HCT116 (cell line): ENCODE data around the gene SLC1A3. TPM values are rescaled to one million over a fixed set of nuclear protein-coding genes. Genes with fewer than 3 reads are reported as not detected.

Source experiments
- ATAC-seq: fragments of 200-7000 bp; cut with Tn5 transposase; 2 replicates; pipeline ENCODE4 v1.9.1; 2020; ENCODE audit warnings: mild to moderate bottlenecking, moderate library complexity
- BruUV-seq: library from RNA; stranded (reverse); fragments of 400-500 nt; replicated peaks from 2 replicates; lab custom pipeline; 2021; lab: Mats Ljungman, UMichigan
- CTCF ChIA-PET: fragments of 300-600 bp; sonication (Branson Sonifier 250); formaldehyde crosslinking; loops from one replicate; lab custom pipeline; 2021; ENCODE audit warnings: antibody characterized with exemption; lab: Charles Lee
- POLR2A ChIA-PET: fragments of 300-600, 350-600 bp; sonication (Branson Sonifier 250); formaldehyde crosslinking; loops from one replicate; lab custom pipeline; 2021; ENCODE audit warnings: antibody characterized with exemption; lab: Charles Lee
- RAD21 ChIA-PET, 2 experiments: fragments of 300-600 bp; sonication (Branson Sonifier 250); formaldehyde crosslinking; loops; one replicate each; lab custom pipeline; 2023; ENCODE audit warnings: low total read pairs in 2 of 2; ENCODE audit not compliant: uncharacterized antibody in 2 of 2, unreplicated experiment in 2 of 2, low non-redundant PET in 1 of 2; lab: Charles Lee
- DNase-seq: peaks from one replicate; pipeline ENCODE4 v3.0.0-alpha.2; 2010; ENCODE audit warnings: low read depth, low spot score
- H2AFZ ChIP-seq: fragments of 200-600 bp; shearing (Covaris generic), sonication (generic); 2 replicates; pipeline ENCODE4 v1.6.1; 2017; ENCODE audit warnings: low read depth, mixed run types, mixed read lengths, antibody characterized with exemption, low read length; ENCODE audit not compliant: poor library complexity, severe bottlenecking
- H3K27ac ChIP-seq: 2 replicates; pipeline ENCODE4 v1.5.1; 2012; ENCODE audit warnings: low read depth, low read length
- H3K27me3 ChIP-seq: fragments of 200-600 bp; sonication (generic); 2 replicates; pipeline ENCODE4 v1.6.1; 2016; ENCODE audit warnings: mixed run types, low read length, mixed read lengths; ENCODE audit not compliant: insufficient read depth
- H3K36me3 ChIP-seq, 2 experiments: fragments of 200-500 bp in 1 of 2; fragments of 200-600 bp in 1 of 2; sonication (Bioruptor generic) in 1 of 2; sonication (generic) in 1 of 2; 2 replicates each; pipeline versions ENCODE4 v1.5.1 to v1.6.1; 2014 to 2016; ENCODE audit warnings: low read length in 2 of 2, inconsistent platforms in 1 of 2, mixed read lengths in 1 of 2, mixed run types in 1 of 2; ENCODE audit not compliant: insufficient read depth in 2 of 2, control insufficient read depth in 1 of 2
- H3K4me1 ChIP-seq, 2 experiments: fragments of 200-600 bp in 1 of 2; sonication (generic) in 1 of 2; 2 replicates each; pipeline versions ENCODE4 v1.5.1 to v1.6.1; 2012 to 2017; ENCODE audit warnings: low read length in 2 of 2, inconsistent platforms in 1 of 2, mild to moderate bottlenecking in 1 of 2, mixed read lengths in 1 of 2, mixed run types in 1 of 2, moderate library complexity in 1 of 2; ENCODE audit not compliant: insufficient read depth in 2 of 2, control insufficient read depth in 1 of 2
- H3K4me2 ChIP-seq: fragments of 200-600 bp; sonication (generic); 2 replicates; pipeline ENCODE4 v1.6.1; 2017; ENCODE audit warnings: mixed run types, low read length, mixed read lengths
- H3K4me3 ChIP-seq, 2 experiments: fragments of 200-600 bp in 1 of 2; sonication (generic) in 1 of 2; replicated peaks in 1 of 2; 2 replicates each; pipeline ENCODE4 v1.5.1; 2011 to 2016; ENCODE audit warnings: low read length in 2 of 2, control low read depth in 1 of 2, low read depth in 1 of 2, mild to moderate bottlenecking in 1 of 2, mixed read lengths in 1 of 2, mixed run types in 1 of 2
- H3K79me2 ChIP-seq: fragments of 200-600 bp; sonication (generic); 2 replicates; pipeline ENCODE4 v1.6.1; 2017; ENCODE audit warnings: mild to moderate bottlenecking, mixed run types, low read length, moderate library complexity, mixed read lengths; ENCODE audit not compliant: insufficient read depth
- H3K9ac ChIP-seq: fragments of 200-600 bp; sonication (generic); 2 replicates; pipeline ENCODE4 v1.6.1; 2016; ENCODE audit warnings: low read length, mixed read lengths
- H3K9me2 ChIP-seq: fragments of 200-600 bp; sonication (generic), shearing (Covaris generic); 2 replicates; pipeline ENCODE4 v1.6.1; 2017; ENCODE audit warnings: mixed run types, mild to moderate bottlenecking, moderate library complexity; ENCODE audit not compliant: insufficient read depth
- H3K9me3 ChIP-seq, 2 experiments: fragments of 200-500 bp in 1 of 2; fragments of 200-600 bp in 1 of 2; sonication (Bioruptor generic) in 1 of 2; sonication (generic) in 1 of 2; 2 replicates each; pipeline ENCODE4 v1.6.1; 2014 to 2017; ENCODE audit warnings: low read length in 2 of 2, mixed read lengths in 2 of 2, inconsistent platforms in 1 of 2, low read depth in 1 of 2, mild to moderate bottlenecking in 1 of 2, mixed run types in 1 of 2, moderate library complexity in 1 of 2; ENCODE audit not compliant: control insufficient read depth in 1 of 2, insufficient read depth in 1 of 2
- H4K20me1 ChIP-seq: fragments of 200-600 bp; sonication (generic), shearing (Covaris generic); 2 replicates; pipeline ENCODE4 v1.6.1; 2017; ENCODE audit warnings: mixed run types, mild to moderate bottlenecking, moderate library complexity; ENCODE audit not compliant: insufficient read depth
- CBX3 ChIP-seq: IDR thresholded peaks from 2 replicates; pipeline ENCODE4 v1.6.1; 2012; ENCODE audit warnings: low read depth
- EGR1 ChIP-seq: IDR thresholded peaks from 2 replicates; pipeline ENCODE4 v1.6.1; 2012; ENCODE audit warnings: low read depth
- EZH2 ChIP-seq: fragments of 200-600 bp; sonication (generic); IDR thresholded peaks from 2 replicates; pipeline ENCODE4 v1.6.1; 2017; ENCODE audit warnings: antibody characterized with exemption, mixed run types
- intact Hi-C: fragments of 100-400 bp; cut with micrococcal nuclease; formaldehyde crosslinking; loops from 2 replicates; pipeline ENCODE4 v1.10.0; 2022
- total RNA-seq: library from RNA; stranded (reverse); gene quantifications from one replicate; pipeline ENCODE4 v1.2.1, GENCODE V29; 2021; ENCODE audit not compliant: unreplicated experiment
- TF ChIP-seq, protein P1 (sequence below): IDR thresholded peaks from 2 replicates; pipeline ENCODE4 v1.6.1; 2011; ENCODE audit warnings: mild to moderate bottlenecking, low read length, moderate library complexity; ENCODE audit not compliant: insufficient replicate concordance; ENCODE audit errors: extremely low read depth

Gene SLC1A3
- total RNA-seq, 1 experiment from 2014 or later = 12.9 TPM

GRCh38 chr5:36607114-36607571, 737 bp downstream of the SLC1A3 start:
- Histone ChIP-seq H3K9me3 (no peaks in the 10 kb centered on the region), H3K9ac (peak overlapping the region; percentile 67), H3K9me2 (no peaks in the 10 kb centered on the region), H3K4me3 (peak overlapping the region; percentile 69), H3K79me2 (peaks cover 11% of the 10 kb centered on the region; the same call in 1 of the 2 replicates)
- intact Hi-C loops = loop anchor here (2.0 to 10.0 kb wide), 2 partner anchors 84 to 362 kb away; partner anchors contain the start of gene NADK2
- CTCF ChIA-PET = interaction anchor here (1.0 kb wide), 1 partner anchor 83 kb away, joined by 4 read pairs; no protein-coding TSS in a partner anchor
- POLR2A ChIA-PET = interaction anchor here (0.8 to 0.9 kb wide), 2 partner anchors 11 to 83 kb away, joined by 3 read pairs; no protein-coding TSS in a partner anchor
- TF ChIP-seq EGR1 = no peak
- 0 out of 2 replicates have a peak, but pooled peaks have one; percentile 49 for TF ChIP-seq CBX3
- TF ChIP-seq, all 23 proteins: peak for 1
- H3K36me3 ChIP-seq = no peaks in the 10 kb centered on the region
- peak overlapping the region; percentile 81 for H3K4me2 ChIP-seq
- RAD21 ChIA-PET = no interaction called here
- no TSS peak for BruUV-seq
- H3K4me1 ChIP-seq = peaks cover 8 to 27% of the 10 kb centered on the region in 2 experiments; a peak in 3 of 4 replicates
- peaks cover 3% of the 10 kb centered on the region; the same call in 1 of the 2 replicates for H3K27me3 ChIP-seq
- DNase-seq (peak; percentile 33), ATAC-seq (peak; percentile 67)
- no peaks in the 10 kb centered on the region for H4K20me1 ChIP-seq
- H3K27ac ChIP-seq = peak overlapping the region; percentile 67; the same call in 1 of the 2 replicates
- peak overlapping the region; percentile 99 for H2AFZ ChIP-seq

GRCh38 chr5:36607838-36608783, 1.7 kb downstream of the SLC1A3 start:
- BruUV-seq = no TSS peak
- Histone ChIP-seq H4K20me1 (no peaks in the 10 kb centered on the region), H3K9me2 (no peaks in the 10 kb centered on the region), H2AFZ (no peak overlapping the region), H3K9ac (no peak overlapping the region), H3K27ac (no peak overlapping the region), H3K4me2 (peak overlapping the region; percentile 81), H3K9me3 (no peaks in the 10 kb centered on the region), H3K27me3 (peaks cover 3% of the 10 kb centered on the region; the same call in 1 of the 2 replicates), H3K79me2 (peaks cover 11% of the 10 kb centered on the region; the same call in 1 of the 2 replicates), H3K4me3 (peak overlapping the region; percentile 69; a peak in 3 of 4 replicates), H3K36me3 (no peaks in the 10 kb centered on the region), H3K4me1 (peaks cover 8 to 24% of the 10 kb centered on the region in 2 experiments; a peak in 3 of 4 replicates)
- POLR2A ChIA-PET = interaction anchor here (0.9 kb wide), 1 partner anchor 82 kb away, joined by 3 read pairs; no protein-coding TSS in a partner anchor
- DNase-seq (no peak), ATAC-seq (no peak)
- CTCF ChIA-PET = no interaction called here
- RAD21 ChIA-PET = no interaction called here
- intact Hi-C loops = loop anchor here (2.0 to 10.0 kb wide), 2 partner anchors 83 to 363 kb away; partner anchors contain the start of gene NADK2
- no peak for TF ChIP-seq EZH2
- TF ChIP-seq, protein P1, sequence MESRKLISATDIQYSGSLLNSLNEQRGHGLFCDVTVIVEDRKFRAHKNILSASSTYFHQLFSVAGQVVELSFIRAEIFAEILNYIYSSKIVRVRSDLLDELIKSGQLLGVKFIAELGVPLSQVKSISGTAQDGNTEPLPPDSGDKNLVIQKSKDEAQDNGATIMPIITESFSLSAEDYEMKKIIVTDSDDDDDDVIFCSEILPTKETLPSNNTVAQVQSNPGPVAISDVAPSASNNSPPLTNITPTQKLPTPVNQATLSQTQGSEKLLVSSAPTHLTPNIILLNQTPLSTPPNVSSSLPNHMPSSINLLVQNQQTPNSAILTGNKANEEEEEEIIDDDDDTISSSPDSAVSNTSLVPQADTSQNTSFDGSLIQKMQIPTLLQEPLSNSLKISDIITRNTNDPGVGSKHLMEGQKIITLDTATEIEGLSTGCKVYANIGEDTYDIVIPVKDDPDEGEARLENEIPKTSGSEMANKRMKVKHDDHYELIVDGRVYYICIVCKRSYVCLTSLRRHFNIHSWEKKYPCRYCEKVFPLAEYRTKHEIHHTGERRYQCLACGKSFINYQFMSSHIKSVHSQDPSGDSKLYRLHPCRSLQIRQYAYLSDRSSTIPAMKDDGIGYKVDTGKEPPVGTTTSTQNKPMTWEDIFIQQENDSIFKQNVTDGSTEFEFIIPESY = no peak
